ENCODE measurements around the gene TBC1D22A. TPM values are rescaled to one million over a fixed set of nuclear protein-coding genes. Genes with fewer than 3 reads are reported as not detected.

TBC1D22A gene
- total RNA-seq, 2 donors from 2014 or later: 21.5 to 23.1 TPM

DNA sequence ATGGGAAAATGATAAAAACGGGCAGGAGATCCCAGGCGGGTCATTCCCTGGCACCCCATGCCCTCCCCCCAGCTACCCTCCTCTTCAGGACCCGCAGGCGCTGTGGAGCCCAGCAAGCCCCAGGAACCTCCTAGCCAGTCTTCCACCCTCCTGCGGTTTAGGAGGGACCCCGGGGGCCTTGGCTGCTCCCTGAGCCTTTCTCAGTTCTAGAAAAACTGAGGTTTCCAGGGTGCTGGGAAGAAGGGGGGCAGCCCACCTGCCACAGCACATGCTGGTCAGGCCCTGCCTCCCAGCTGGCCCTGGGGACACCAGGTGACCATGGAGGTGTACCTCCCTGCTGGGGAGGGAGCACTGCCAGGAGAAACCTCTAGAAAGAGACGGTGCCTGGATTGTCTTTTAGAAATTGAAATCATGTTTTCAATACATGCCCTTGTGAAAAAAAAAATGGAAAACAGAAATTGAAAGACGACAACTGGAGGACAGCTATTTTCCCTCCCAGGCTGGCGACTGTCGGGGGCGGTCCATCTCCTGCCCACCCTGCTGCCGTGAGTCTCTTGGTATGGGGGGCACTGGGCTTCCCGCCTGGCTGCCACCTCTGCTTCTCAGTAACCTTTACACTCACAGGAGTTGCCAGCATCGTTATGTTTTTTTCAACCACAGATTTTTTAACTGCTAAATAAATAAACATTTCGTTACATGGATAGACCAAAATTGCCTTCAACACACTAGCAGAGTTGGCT is 398.5 kb downstream of the TBC1D22A start:
- intact Hi-C loops (cut with DNase I): no loop called here
- Histone ChIP-seq H3K9me3 (no peaks in the 10 kb centered on the region), H3K36me3 (replicated peaks in 1 of 2; ENCODE audit: insufficient read depth in 1 of 2, low read depth in 2 of 2) (no peaks in the 10 kb centered on the region), H3K27ac (peak overlapping the region in 1 of 4 donors; percentile 15), H3K27me3 (no peaks in the 10 kb centered on the region), H3K4me1 (peaks cover 11% of the 10 kb centered on the region), H3K4me3 (no peak overlapping the region)
- 68 to 69% methylated on average over 13 to 15 of the region's 15 CpGs for WGBS, 2 donors
- DNase-seq (peak in 2 of 4 donors; percentile 12 to 44), ATAC-seq (no peak)
- TF ChIP-seq, protein P1, sequence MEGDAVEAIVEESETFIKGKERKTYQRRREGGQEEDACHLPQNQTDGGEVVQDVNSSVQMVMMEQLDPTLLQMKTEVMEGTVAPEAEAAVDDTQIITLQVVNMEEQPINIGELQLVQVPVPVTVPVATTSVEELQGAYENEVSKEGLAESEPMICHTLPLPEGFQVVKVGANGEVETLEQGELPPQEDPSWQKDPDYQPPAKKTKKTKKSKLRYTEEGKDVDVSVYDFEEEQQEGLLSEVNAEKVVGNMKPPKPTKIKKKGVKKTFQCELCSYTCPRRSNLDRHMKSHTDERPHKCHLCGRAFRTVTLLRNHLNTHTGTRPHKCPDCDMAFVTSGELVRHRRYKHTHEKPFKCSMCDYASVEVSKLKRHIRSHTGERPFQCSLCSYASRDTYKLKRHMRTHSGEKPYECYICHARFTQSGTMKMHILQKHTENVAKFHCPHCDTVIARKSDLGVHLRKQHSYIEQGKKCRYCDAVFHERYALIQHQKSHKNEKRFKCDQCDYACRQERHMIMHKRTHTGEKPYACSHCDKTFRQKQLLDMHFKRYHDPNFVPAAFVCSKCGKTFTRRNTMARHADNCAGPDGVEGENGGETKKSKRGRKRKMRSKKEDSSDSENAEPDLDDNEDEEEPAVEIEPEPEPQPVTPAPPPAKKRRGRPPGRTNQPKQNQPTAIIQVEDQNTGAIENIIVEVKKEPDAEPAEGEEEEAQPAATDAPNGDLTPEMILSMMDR (IDR thresholded peaks at IDR 0.05): no peak
- no peak for TF ChIP-seq POLR2A (IDR thresholded peaks at IDR 0.05)

DNA sequence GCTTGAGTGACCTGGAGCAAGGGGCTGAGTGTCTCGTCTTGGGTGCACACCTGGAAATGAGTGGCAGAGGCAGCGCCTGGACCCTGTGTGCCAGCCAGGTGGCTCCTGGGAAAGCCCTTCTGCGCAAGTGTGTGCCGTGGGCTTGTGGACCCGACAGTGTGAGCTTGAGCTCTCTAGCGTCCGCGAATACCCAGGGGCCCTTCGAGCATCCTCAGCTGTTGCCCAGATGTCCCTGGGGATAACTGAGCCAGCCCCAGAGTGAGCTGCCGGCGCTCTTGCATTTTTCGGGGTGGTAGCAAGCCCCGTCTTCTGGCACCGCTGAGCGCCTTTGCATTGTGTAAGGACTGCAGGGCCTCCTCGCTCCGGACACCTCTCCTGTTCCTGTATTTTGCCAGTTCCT is 399.2 kb downstream of the TBC1D22A start:
- peak in 3 of 4 donors; percentile 10 to 55 (median 20) for DNase-seq
- Histone ChIP-seq H3K4me3 (no peak overlapping the region), H3K27me3 (no peaks in the 10 kb centered on the region), H3K27ac (peak overlapping the region in 1 of 4 donors; percentile 15), H3K4me1 (peaks cover 4% of the 10 kb centered on the region), H3K36me3 (replicated peaks in 1 of 2; ENCODE audit: insufficient read depth in 1 of 2, low read depth in 2 of 2) (no peaks in the 10 kb centered on the region), H3K9me3 (no peaks in the 10 kb centered on the region)
- WGBS, 2 donors: 65 to 75% methylated on average over 17 of the region's 17 CpGs
- no peak for TF ChIP-seq POLR2A (IDR thresholded peaks at IDR 0.05)
- TF ChIP-seq, protein P1 (IDR thresholded peaks at IDR 0.05): no peak
- no peak for ATAC-seq
- intact Hi-C loops (cut with DNase I): no loop called here

DNA sequence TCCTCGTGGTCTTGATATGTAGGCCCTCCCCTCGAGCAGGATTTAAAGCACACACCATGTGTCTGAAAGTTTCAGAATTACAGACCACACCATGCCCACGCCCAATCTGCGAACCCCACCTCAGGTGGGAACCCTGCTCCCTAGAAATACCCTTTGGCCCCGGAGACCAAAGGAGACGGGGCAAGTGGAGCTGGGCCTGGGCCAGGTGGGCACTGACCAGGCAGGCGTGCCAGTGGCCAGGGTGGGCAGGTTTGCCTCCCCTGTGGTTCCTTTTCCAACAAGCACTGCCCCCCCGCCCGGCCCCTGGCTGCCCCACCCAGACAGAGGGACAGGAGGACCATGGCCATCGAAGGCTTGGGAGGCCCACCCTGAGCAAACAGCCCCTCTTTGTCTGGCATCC is 400.4 kb downstream of the TBC1D22A start:
- intact Hi-C loops (cut with DNase I): no loop called here
- no peaks in the 10 kb centered on the region for H3K9me3 ChIP-seq
- H3K36me3 ChIP-seq (replicated peaks in 1 of 2; ENCODE audit: insufficient read depth in 1 of 2, low read depth in 2 of 2): no peaks in the 10 kb centered on the region
- no peak for ATAC-seq
- 76 to 77% methylated on average over 7 to 10 of the region's 10 CpGs for WGBS, 2 donors
- peak in 3 of 4 donors; percentile 1 to 9 (median 8) for DNase-seq
- no peaks in the 10 kb centered on the region for H3K27me3 ChIP-seq
- H3K4me3 ChIP-seq: no peak overlapping the region
- no peak for TF ChIP-seq POLR2A (IDR thresholded peaks at IDR 0.05)
- TF ChIP-seq, protein P1 (IDR thresholded peaks at IDR 0.05): no peak
- H3K27ac ChIP-seq: no peak overlapping the region
- H3K4me1 ChIP-seq: no peaks in the 10 kb centered on the region

DNA sequence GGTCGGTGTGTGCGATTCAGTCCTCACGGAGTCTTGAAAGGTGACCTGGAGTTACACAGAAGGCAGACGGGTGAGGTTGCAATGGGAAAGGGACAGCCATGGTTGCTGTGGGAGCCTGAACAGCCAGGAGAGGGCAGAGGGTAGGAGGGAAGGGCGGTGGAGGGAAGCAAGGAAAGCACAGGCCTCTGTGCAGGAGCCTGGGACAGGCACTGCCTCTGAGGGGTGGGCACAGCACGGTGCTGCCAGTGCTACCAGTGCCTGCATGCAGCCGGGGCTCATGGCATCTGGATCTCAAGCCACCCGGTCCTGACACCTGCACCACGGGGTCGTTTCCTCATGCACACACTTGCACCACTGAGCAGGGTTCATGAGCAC is 401.0 kb downstream of the TBC1D22A start:
- Histone ChIP-seq H3K36me3 (replicated peaks in 1 of 2; ENCODE audit: insufficient read depth in 1 of 2, low read depth in 2 of 2) (no peaks in the 10 kb centered on the region), H3K4me3 (no peak overlapping the region), H3K9me3 (no peaks in the 10 kb centered on the region), H3K4me1 (no peaks in the 10 kb centered on the region), H3K27ac (no peak overlapping the region), H3K27me3 (no peaks in the 10 kb centered on the region)
- WGBS, 2 donors: 92 to 95% methylated on average over 9 to 10 of the region's 10 CpGs
- TF ChIP-seq, protein P1 (IDR thresholded peaks at IDR 0.05): no peak
- TF ChIP-seq POLR2A (IDR thresholded peaks at IDR 0.05): no peak
- ATAC-seq: no peak
- intact Hi-C loops (cut with DNase I): no loop called here
- DNase-seq: peak in 2 of 4 donors; percentile 8
